ENCODE measurements around the gene PROSER2. TPM values are rescaled to one million over a fixed set of nuclear protein-coding genes. Genes with fewer than 3 reads are reported as not detected.

The PROSER2 gene
- total RNA-seq, 1 experiment from 2014 or later, result 10.6 TPM

DNA sequence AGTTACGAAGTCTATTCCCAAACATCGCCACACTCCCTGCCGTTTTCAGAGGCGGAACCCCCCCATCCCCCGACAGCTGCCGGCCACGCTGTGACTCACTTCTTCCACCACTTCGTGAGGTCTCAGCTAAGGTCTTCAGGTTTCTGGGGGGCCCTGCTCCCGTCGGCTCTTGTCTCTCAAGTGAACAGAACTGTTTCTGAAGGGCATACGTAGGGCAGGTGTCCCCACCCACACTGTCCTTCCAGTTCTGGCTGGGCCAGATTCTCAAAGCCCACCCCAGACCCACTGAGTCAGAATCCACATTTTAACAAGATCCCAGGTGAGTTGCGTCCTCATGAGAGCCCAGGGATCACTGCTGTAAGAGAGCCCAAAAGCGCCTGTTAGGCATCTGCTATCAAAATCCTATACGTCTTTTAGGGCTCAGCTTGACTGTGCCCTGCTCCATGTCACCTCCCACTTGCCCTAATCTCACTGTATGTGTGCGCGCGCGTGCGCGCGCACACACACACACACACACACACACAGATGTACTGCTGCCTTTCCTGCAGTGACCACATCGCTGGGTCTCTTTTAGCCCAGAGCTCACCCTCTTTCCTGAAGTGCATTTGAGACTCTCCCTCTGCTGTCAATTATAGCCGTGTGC, 78.8 kb downstream of the PROSER2 start:
- Histone ChIP-seq H3K18ac (ENCODE audit: insufficient read length, low read depth, low read length) (no peak overlapping the region), H2BK12ac (ENCODE audit: insufficient read length, low read depth, low read length) (no peak overlapping the region), H3K4me1 (ENCODE audit: insufficient read depth, low read length) (peaks cover 8% of the 10 kb centered on the region), H3K4ac (ENCODE audit: low read depth, low read length) (no peak overlapping the region), H3K79me1 (ENCODE audit: insufficient read depth, low read depth, low read length, poor library complexity, severe bottlenecking) (no peaks in the 10 kb centered on the region), H3K27ac (ENCODE audit: insufficient read length, low read depth, low read length) (no peak overlapping the region), H2BK20ac (ENCODE audit: low read depth, low read length, poor library complexity, severe bottlenecking) (no peak overlapping the region), H3K14ac (ENCODE audit: insufficient read depth, low read length) (no peak overlapping the region), H2BK5ac (ENCODE audit: insufficient read length, low read length) (no peak overlapping the region), H2BK15ac (ENCODE audit: low read depth, low read length) (no peak overlapping the region), H3K4me2 (ENCODE audit: insufficient read depth, insufficient read length, low read length) (no peak overlapping the region), H4K8ac (replicated peaks; ENCODE audit: insufficient read length, low read depth, low read length) (no peak overlapping the region), H3K23me2 (ENCODE audit: insufficient read length, low read depth, low read length, poor library complexity, severe bottlenecking) (no peaks in the 10 kb centered on the region), H2AK5ac (ENCODE audit: insufficient read length, low read length) (no peak overlapping the region), H3K79me2 (ENCODE audit: insufficient read depth, low read length) (no peaks in the 10 kb centered on the region), H4K20me1 (ENCODE audit: control insufficient read depth, insufficient read depth, insufficient read length) (no peaks in the 10 kb centered on the region), H3K23ac (ENCODE audit: insufficient read length, low read depth, low read length) (no peak overlapping the region), H2BK120ac (ENCODE audit: low read depth, low read length, poor library complexity, severe bottlenecking) (no peak overlapping the region), H4K91ac (ENCODE audit: insufficient read length, low read depth, low read length) (no peak overlapping the region), H4K5ac (ENCODE audit: insufficient read length, low read depth, low read length) (no peak overlapping the region), H2AFZ (ENCODE audit: low read length) (no peak overlapping the region), H3K9me3 (ENCODE audit: control insufficient read depth, low read depth, low read length) (no peaks in the 10 kb centered on the region), H3T11ph (ENCODE audit: low read length) (no peak overlapping the region), H3K56ac (ENCODE audit: insufficient read length, low read depth, low read length) (no peak overlapping the region), H3K9ac (ENCODE audit: extremely low read depth, insufficient read length, low read length) (no peak overlapping the region), H3K27me3 (ENCODE audit: insufficient read depth, low read length) (no peaks in the 10 kb centered on the region)
- Mint-ChIP-seq H3K4me1 (peaks cover 11 to 24% of the 10 kb centered on the region in 2 experiments), H3K27ac (peak overlapping the region in 1 of 3 experiments; percentile 74; a peak in 3 of 7 replicates), H3K27me3 (ENCODE audit: low read depth) (no peaks in the 10 kb centered on the region; the same call in 1 of the 2 replicates), H3K9me3 (no peaks in the 10 kb centered on the region), H3K36me3 (ENCODE audit: insufficient read depth in 1 of 3, low read depth in 3 of 3) (no peaks in the 10 kb centered on the region), H3K4me3 (no peak overlapping the region)
- no CpG with 5 or more reads among the region's 23 CpGs for WGBS (ENCODE audit: extremely low coverage, insufficient read length, low lambda C conversion rate)
- no peak for TF ChIP-seq CTCF (conservative IDR thresholded peaks at IDR 0.05)
- peak; percentile 27 for DNase-seq
